Hair follicular keratinocyte (primary cell): ENCODE results near the gene CD300H. TPM values are rescaled to one million over a fixed set of nuclear protein-coding genes. Genes with fewer than 3 reads are reported as not detected.

Source experiments
- total RNA-seq: library from RNA; depleted of rRNA; stranded (reverse); fragments of >200 nt; gene quantifications from 2 replicates; pipeline ENCODE4 v1.2.3, GENCODE V29; 2015

Gene CD300H
- not detected in 2 replicates for total RNA-seq

GRCh38 chr17:74567397-74567796 lies at the start of gene CD300H:
TSS of gene CD300H (minus strand) at chr17:74567509.

GRCh38 chr17:74592087-74592990 lies 25.0 kb upstream of the CD300H start, which contains the start of gene CD300LD:
TSS of gene CD300LD (minus strand) at chr17:74592283. CDS start at chr17:74592202, 81 bp downstream.

GRCh38 chr17:74545843-74546230 lies 21.5 kb downstream of the CD300H start, which contains the start of gene CD300C:
TSS of gene CD300C (minus strand) at chr17:74546115. CDS start at chr17:74545782, 333 bp downstream.

DNA sequence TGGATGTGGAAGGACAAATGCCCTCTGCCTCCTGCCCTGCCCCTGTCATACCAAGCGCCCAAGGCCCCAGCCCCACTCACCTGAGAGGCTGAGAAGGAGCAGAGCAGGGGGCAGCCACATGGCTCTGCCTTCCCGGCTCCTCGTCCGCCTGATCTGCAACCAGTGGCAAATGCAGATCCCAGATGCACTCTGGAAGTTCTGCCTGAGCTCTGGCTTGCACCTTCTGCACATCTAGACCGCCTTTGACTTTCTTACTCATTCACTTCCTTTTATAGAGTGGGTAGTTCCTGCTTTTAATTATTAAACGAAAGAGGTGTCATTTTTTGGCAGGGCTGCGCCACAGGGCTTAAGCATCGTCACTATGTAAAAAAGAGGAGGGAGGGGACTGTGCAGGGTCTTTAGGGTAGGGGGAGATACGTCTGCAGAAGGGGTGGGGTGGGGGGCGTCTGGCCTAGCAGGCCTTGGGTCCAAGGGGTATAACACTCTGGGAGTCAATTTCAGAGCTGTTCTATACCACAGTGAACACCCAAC lies 36.0 kb downstream of the CD300H start, which contains the start of gene CD300LB:
Gene CD300LB, minus strand, starts transcription at position 245 of the 531 bp plus-strand sequence. Its CDS starts 125 bp downstream, at position 120.

Other genes starting within 250 kb of the CD300H start
- not detected in 2 replicates for gene KIF19, start 241.3 kb downstream of the CD300H start, total RNA-seq
- gene BTBD17, start 205.6 kb downstream of the CD300H start, total RNA-seq: not detected in 2 replicates
- gene GPR142, start 200.0 kb downstream of the CD300H start, total RNA-seq: not detected in 2 replicates
- gene GPRC5C, start 135.4 kb downstream of the CD300H start, total RNA-seq: 1.9 and 9.1 TPM in 2 replicates
- gene CD300A, start 100.9 kb downstream of the CD300H start, total RNA-seq: not detected in 2 replicates
- gene CD300LB, start 36.0 kb downstream of the CD300H start, total RNA-seq: not detected in 2 replicates
- gene CD300C, start 21.4 kb downstream of the CD300H start, total RNA-seq: not detected in 2 replicates
- not detected in 2 replicates for gene CD300LD, start 24.8 kb upstream of the CD300H start, total RNA-seq
- gene CD300E, start 56.2 kb upstream of the CD300H start, total RNA-seq: not detected in 2 replicates
- gene CD300LF, start 145.4 kb upstream of the CD300H start, total RNA-seq: not detected in 2 replicates
- gene RAB37, start 169.7 kb upstream of the CD300H start, total RNA-seq: not detected in 2 replicates
- 51.9 and 79.5 TPM in 2 replicates for gene NHERF1, start 181.1 kb upstream of the CD300H start, total RNA-seq
- 19.5 and 28.0 TPM in 2 replicates for gene NAT9, start 208.8 kb upstream of the CD300H start, total RNA-seq